Endothelial cell of umbilical vein (primary cell): ENCODE measurements around the gene TEX11. TPM values are rescaled to one million over a fixed set of nuclear protein-coding genes. Genes with fewer than 3 reads are reported as not detected.
"Not testable (repeated sequence)": the region's sequence is repeated elsewhere in the genome, so short reads cannot be mapped to it uniquely, and the experiment has no call there.

Experiments used
- BruUV-seq: library from RNA; stranded (reverse); fragments of 400-500 nt; replicated peaks from 2 replicates; lab custom pipeline; 2021; lab: Mats Ljungman, UMichigan
- CTCF ChIA-PET: fragments of 300-600, 350-600 bp; sonication (Branson Sonifier 250); formaldehyde crosslinking; loops from one replicate; lab custom pipeline; 2021; ENCODE audit warnings: antibody characterized with exemption, inconsistent platforms; lab: Charles Lee
- POLR2A ChIA-PET: fragments of 300-600, 350-600 bp; sonication (Branson Sonifier 250); formaldehyde crosslinking; loops from one replicate; lab custom pipeline; 2021; ENCODE audit warnings: antibody characterized with exemption, inconsistent platforms; lab: Charles Lee
- DNase-seq: peaks from one replicate; pipeline ENCODE4 v3.0.0-alpha.2; 2011; ENCODE audit warnings: low read depth, low spot score
- FAIRE-seq: peaks from 2 replicates; lab custom pipeline; 2011; peaks lifted over from hg19 to GRCh38; lab: Jason Lieb, UNC
- H2AFZ ChIP-seq: 2 replicates; pipeline ENCODE4 v1.6.0; 2012; ENCODE audit warnings: low read depth, low read length, control low read depth, inconsistent platforms
- H3K27ac ChIP-seq: 2 replicates; pipeline ENCODE4 v1.5.1; 2011; ENCODE audit warnings: low read depth, mild to moderate bottlenecking, control low read depth, low read length, moderate library complexity; ENCODE audit not compliant: insufficient read depth
- H3K27me3 ChIP-seq, 2 experiments: 2 replicates each; pipeline versions ENCODE4 v1.6.0 to v1.6.1; 2011; ENCODE audit warnings: low read length in 2 of 2, mixed read lengths in 1 of 2; ENCODE audit not compliant: control insufficient read depth in 2 of 2, insufficient read depth in 2 of 2
- H3K36me3 ChIP-seq, 2 experiments: 2 replicates in 1 of 2; 3 replicates in 1 of 2; pipeline ENCODE4 v1.5.1; 2011; ENCODE audit warnings: low read length in 2 of 2, mild to moderate bottlenecking in 1 of 2, moderate library complexity in 1 of 2; ENCODE audit not compliant: control insufficient read depth in 2 of 2, insufficient read depth in 2 of 2; ENCODE audit errors: extremely low read depth in 1 of 2
- H3K4me1 ChIP-seq: 3 replicates; pipeline ENCODE4 v1.5.1; 2011; ENCODE audit warnings: mild to moderate bottlenecking, low read length; ENCODE audit not compliant: control insufficient read depth, insufficient read depth; ENCODE audit errors: extremely low read depth
- H3K4me2 ChIP-seq: 2 replicates; pipeline ENCODE4 v1.6.1; 2011; ENCODE audit warnings: low read length, control low read depth, mixed read lengths; ENCODE audit not compliant: insufficient read depth
- H3K4me3 ChIP-seq, 3 experiments: fragments of 200-600 bp in 1 of 3; sonication (generic), shearing (Covaris generic) in 1 of 3; replicated peaks in 1 of 3; 2 replicates each; pipeline ENCODE4 v1.5.1; 2011 to 2016; ENCODE audit warnings: control low read depth in 3 of 3, low read length in 3 of 3, mild to moderate bottlenecking in 2 of 3, inconsistent platforms in 1 of 3, low read depth in 1 of 3, moderate library complexity in 1 of 3; ENCODE audit not compliant: insufficient read depth in 1 of 3
- H3K79me2 ChIP-seq: 2 replicates; pipeline ENCODE4 v1.6.0; 2012; ENCODE audit warnings: low read length, inconsistent platforms; ENCODE audit not compliant: control insufficient read depth, insufficient read depth
- H3K9ac ChIP-seq: replicated peaks from 2 replicates; pipeline ENCODE3; 2011; ENCODE audit warnings: low read length, control low read depth; ENCODE audit not compliant: insufficient read depth; ENCODE audit errors: extremely low read depth
- H3K9me1 ChIP-seq: replicated peaks from 3 replicates; pipeline ENCODE4 v1.6.0; 2011; ENCODE audit warnings: mild to moderate bottlenecking, low read length; ENCODE audit not compliant: control insufficient read depth, insufficient read depth; ENCODE audit errors: extremely low read depth
- H3K9me3 ChIP-seq: replicated peaks from 2 replicates; pipeline ENCODE4 v1.5.1; 2012; ENCODE audit warnings: low read length, inconsistent platforms; ENCODE audit not compliant: control insufficient read depth, insufficient read depth
- H4K20me1 ChIP-seq: replicated peaks from 2 replicates; pipeline ENCODE3; 2011; ENCODE audit warnings: mild to moderate bottlenecking, low read length; ENCODE audit not compliant: control insufficient read depth, insufficient read depth; ENCODE audit errors: extremely low read depth
- EZH2 ChIP-seq: IDR thresholded peaks from 2 replicates; pipeline ENCODE4 v1.6.1; 2012; ENCODE audit warnings: borderline replicate concordance, low read depth, mild to moderate bottlenecking, moderate library complexity, low read length, inconsistent platforms; ENCODE audit not compliant: severe bottlenecking
- FOS ChIP-seq: IDR thresholded peaks from 2 replicates; pipeline ENCODE4 v1.6.1; 2011; ENCODE audit warnings: mild to moderate bottlenecking, low read length, moderate library complexity, borderline replicate concordance; ENCODE audit not compliant: insufficient read depth
- GATA2 ChIP-seq: IDR thresholded peaks from 2 replicates; pipeline ENCODE4 v1.7.0; 2011; ENCODE audit warnings: low read depth, mild to moderate bottlenecking, moderate library complexity, mixed read lengths, low read length; ENCODE audit not compliant: insufficient read length, insufficient read depth
- JUN ChIP-seq: IDR thresholded peaks from 2 replicates; pipeline ENCODE4 v1.6.1; 2011; ENCODE audit warnings: borderline replicate concordance, low read depth; ENCODE audit not compliant: insufficient read length, insufficient read depth
- MYC ChIP-seq: IDR thresholded peaks from one replicate; pipeline ENCODE4 v1.6.1; 2011; ENCODE audit warnings: mild to moderate bottlenecking, low read depth, low read length
- POLR2A ChIP-seq: IDR thresholded peaks from 2 replicates; pipeline ENCODE4 v1.6.1; 2012; ENCODE audit warnings: low read depth, mild to moderate bottlenecking, control low read depth, low read length
- POLR2AphosphoS5 ChIP-seq: IDR thresholded peaks from 2 replicates; pipeline ENCODE4 v1.6.1; 2012; ENCODE audit warnings: low read depth, mild to moderate bottlenecking, control low read depth, low read length, moderate library complexity; ENCODE audit not compliant: insufficient read depth
- dilution Hi-C: fragments of 300-500 bp; cut with MboI; formaldehyde crosslinking; loops from one replicate; pipeline ENCODE4 v1.15.0; 2019; ENCODE audit warnings: low sequenced_read_pairs; ENCODE audit not compliant: extremely low pct_ligation_motif_present
- intact Hi-C: fragments of 100-400 bp; cut with micrococcal nuclease; formaldehyde crosslinking; loops from one replicate; pipeline ENCODE4 v1.10.0; 2022
- polyA plus RNA-seq, 4 experiments: library from polyadenylated mRNA; depleted of rRNA in 3 of 4; stranded (reverse) in 3 of 4; unstranded in 1 of 4; fragments of >200 nt; gene quantifications; 2 replicates each; pipeline versions ENCODE4 v1.2.1 to v1.2.3, GENCODE V29; 2011 to 2012; ENCODE audit warnings: missing spikeins in 1 of 4
- total RNA-seq: library from RNA; stranded (reverse); gene quantifications from 2 replicates; pipeline ENCODE4 v1.2.3, GENCODE V29; 2021
- TF ChIP-seq, protein P1 (sequence below): IDR thresholded peaks from 2 replicates; pipeline ENCODE4 v1.6.1; 2011; ENCODE audit not compliant: insufficient read depth, insufficient read length
- TF ChIP-seq, protein P2 (sequence below), 2 donors: IDR thresholded peaks; 1 replicate in 1 of 2; 2 replicates in 1 of 2; pipeline ENCODE4 v1.5.1; 2011; ENCODE audit warnings: low read length in 2 of 2, mild to moderate bottlenecking in 2 of 2, moderate library complexity in 2 of 2, control low read depth in 1 of 2, inconsistent platforms in 1 of 2, low read depth in 1 of 2; ENCODE audit not compliant: insufficient read depth in 1 of 2; ENCODE audit errors: extremely low read depth in 1 of 2

Gene TEX11
- total and polyA plus RNA-seq, 2 donors (not counting 3 experiments of a cell fraction or from before 2014, with no cell fraction given): not detected

DNA sequence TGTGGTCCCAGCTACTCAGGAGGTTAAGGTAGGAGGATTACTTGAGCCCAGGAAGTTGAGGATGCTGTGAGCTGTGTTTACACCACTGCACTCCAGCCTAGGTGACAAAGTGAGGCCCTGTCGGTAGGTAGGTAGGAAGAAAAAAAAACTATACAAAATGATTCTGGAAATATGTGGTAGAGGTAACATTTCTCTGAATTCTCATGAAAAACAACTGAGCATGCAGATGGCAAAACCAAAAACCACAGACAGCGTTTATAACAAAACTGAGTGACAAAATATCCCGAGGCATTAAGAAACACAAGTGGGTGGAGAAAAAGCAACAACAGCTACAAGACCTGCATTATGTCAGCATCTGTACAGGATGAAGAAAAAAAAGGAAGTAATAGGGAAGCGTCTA is 252.2 kb downstream of the TEX11 start:
- no peaks in the 10 kb centered on the region for H3K4me1 ChIP-seq
- no TSS peak for BruUV-seq
- ChIA-PET CTCF (no interaction called here), POLR2A (no interaction called here)
- no peaks in the 10 kb centered on the region for H3K9me1 ChIP-seq
- FAIRE-seq (no peak), DNase-seq (no peak)
- no peaks in the 10 kb centered on the region for H3K27me3 ChIP-seq
- intact Hi-C loops: no loop called here
- TF ChIP-seq, protein P1, sequence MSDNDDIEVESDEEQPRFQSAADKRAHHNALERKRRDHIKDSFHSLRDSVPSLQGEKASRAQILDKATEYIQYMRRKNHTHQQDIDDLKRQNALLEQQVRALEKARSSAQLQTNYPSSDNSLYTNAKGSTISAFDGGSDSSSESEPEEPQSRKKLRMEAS: no peak
- no peak for TF ChIP-seq MYC
- TF ChIP-seq, protein P2, sequence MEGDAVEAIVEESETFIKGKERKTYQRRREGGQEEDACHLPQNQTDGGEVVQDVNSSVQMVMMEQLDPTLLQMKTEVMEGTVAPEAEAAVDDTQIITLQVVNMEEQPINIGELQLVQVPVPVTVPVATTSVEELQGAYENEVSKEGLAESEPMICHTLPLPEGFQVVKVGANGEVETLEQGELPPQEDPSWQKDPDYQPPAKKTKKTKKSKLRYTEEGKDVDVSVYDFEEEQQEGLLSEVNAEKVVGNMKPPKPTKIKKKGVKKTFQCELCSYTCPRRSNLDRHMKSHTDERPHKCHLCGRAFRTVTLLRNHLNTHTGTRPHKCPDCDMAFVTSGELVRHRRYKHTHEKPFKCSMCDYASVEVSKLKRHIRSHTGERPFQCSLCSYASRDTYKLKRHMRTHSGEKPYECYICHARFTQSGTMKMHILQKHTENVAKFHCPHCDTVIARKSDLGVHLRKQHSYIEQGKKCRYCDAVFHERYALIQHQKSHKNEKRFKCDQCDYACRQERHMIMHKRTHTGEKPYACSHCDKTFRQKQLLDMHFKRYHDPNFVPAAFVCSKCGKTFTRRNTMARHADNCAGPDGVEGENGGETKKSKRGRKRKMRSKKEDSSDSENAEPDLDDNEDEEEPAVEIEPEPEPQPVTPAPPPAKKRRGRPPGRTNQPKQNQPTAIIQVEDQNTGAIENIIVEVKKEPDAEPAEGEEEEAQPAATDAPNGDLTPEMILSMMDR (IDR thresholded peaks at IDR 0.05; ENCODE audit: extremely low read depth in 1 of 2, insufficient read depth in 1 of 2, low read depth in 1 of 2, low read length in 2 of 2): no peak
- TF ChIP-seq POLR2AphosphoS5: no peak
- TF ChIP-seq EZH2: no peak
- no peak for TF ChIP-seq FOS
- no peak for TF ChIP-seq POLR2A
- no peak for TF ChIP-seq JUN
- no peak for TF ChIP-seq GATA2
- H4K20me1 ChIP-seq: no peaks in the 10 kb centered on the region
- no peaks in the 10 kb centered on the region for H3K36me3 ChIP-seq
- no peaks in the 10 kb centered on the region for H3K79me2 ChIP-seq
- no peak overlapping the region for H3K9ac ChIP-seq
- H3K9me3 ChIP-seq: no peaks in the 10 kb centered on the region
- H3K27ac ChIP-seq: no peak overlapping the region
- H3K4me3 ChIP-seq: no peak overlapping the region
- H3K4me2 ChIP-seq: no peak overlapping the region
- H2AFZ ChIP-seq: no peak overlapping the region
- dilution Hi-C loops: no loop called here

DNA sequence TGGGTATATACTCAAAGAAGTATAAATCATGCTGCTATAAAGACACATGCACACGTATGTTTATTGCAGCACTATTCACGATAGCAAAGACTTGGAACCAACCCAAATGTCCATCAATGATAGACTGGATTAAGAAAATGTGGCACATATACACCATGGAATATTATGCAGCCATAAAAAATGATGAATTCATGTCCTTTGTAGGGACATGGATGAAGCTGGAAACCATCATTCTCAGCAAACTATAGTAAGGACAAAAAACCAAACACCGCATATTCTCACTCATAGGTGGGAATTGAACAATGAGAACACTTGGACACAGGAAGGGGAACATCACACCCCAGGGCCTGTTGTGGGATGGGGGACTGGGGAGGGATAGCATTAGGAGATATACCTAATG is 260.6 kb downstream of the TEX11 start:
- H3K9me1 ChIP-seq, H3K4me2 ChIP-seq, POLR2A ChIA-PET, H3K79me2 ChIP-seq, H2AFZ ChIP-seq, BruUV-seq, H4K20me1 ChIP-seq, H3K9ac ChIP-seq, H3K27ac ChIP-seq, H3K27me3 ChIP-seq, dilution Hi-C loops, H3K9me3 ChIP-seq, H3K4me1 ChIP-seq, H3K4me3 ChIP-seq, FAIRE-seq, H3K36me3 ChIP-seq, DNase-seq, intact Hi-C loops, CTCF ChIA-PET: not testable (repeated sequence)
